ENCODE data around the gene PDE7B.

- TF ChIP-seq, protein P1, sequence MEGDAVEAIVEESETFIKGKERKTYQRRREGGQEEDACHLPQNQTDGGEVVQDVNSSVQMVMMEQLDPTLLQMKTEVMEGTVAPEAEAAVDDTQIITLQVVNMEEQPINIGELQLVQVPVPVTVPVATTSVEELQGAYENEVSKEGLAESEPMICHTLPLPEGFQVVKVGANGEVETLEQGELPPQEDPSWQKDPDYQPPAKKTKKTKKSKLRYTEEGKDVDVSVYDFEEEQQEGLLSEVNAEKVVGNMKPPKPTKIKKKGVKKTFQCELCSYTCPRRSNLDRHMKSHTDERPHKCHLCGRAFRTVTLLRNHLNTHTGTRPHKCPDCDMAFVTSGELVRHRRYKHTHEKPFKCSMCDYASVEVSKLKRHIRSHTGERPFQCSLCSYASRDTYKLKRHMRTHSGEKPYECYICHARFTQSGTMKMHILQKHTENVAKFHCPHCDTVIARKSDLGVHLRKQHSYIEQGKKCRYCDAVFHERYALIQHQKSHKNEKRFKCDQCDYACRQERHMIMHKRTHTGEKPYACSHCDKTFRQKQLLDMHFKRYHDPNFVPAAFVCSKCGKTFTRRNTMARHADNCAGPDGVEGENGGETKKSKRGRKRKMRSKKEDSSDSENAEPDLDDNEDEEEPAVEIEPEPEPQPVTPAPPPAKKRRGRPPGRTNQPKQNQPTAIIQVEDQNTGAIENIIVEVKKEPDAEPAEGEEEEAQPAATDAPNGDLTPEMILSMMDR (IDR thresholded peaks at IDR 0.05), result no peak
- no peak for TF ChIP-seq POLR2A (IDR thresholded peaks at IDR 0.05)
Observed at GRCh38 chr6:135985471-135985870, 134.0 kb downstream of the PDE7B start.

Data from Peyer's patch (tissue), 4 donors.